Upper lobe of left lung (tissue), 6 donors: ENCODE data around the gene UBE3B. TPM values are rescaled to one million over a fixed set of nuclear protein-coding genes. Genes with fewer than 3 reads are reported as not detected.

ENCODE experiments used
- ATAC-seq, 2 donors: fragments of 200-7000 bp; cut with Tn5 transposase; one replicate each; pipeline ENCODE4 v1.9.1; 2022; ENCODE audit warnings: mild to moderate bottlenecking in 2 of 2, moderate library complexity in 2 of 2; ENCODE audit not compliant: low FRiP score in 2 of 2
- DNase-seq, 2 donors: peaks; one replicate each; pipeline ENCODE4 v3.0.0-alpha.2; 2019 to 2020
- H3K27ac ChIP-seq, 4 donors: fragments of 200-600 bp; sonication (generic); one replicate each; pipeline ENCODE4 v1.5.1; 2016 to 2019
- H3K27me3 ChIP-seq, 4 donors: fragments of 200-600 bp; sonication (generic); one replicate each; pipeline ENCODE4 v1.5.1; 2017 to 2019
- H3K36me3 ChIP-seq, 4 donors: fragments of 200-600 bp; sonication (generic); one replicate each; pipeline ENCODE4 v1.5.1; 2016 to 2019
- H3K4me1 ChIP-seq, 4 donors: fragments of 200-600 bp; sonication (generic); one replicate each; pipeline ENCODE4 v1.5.1; 2018 to 2019
- H3K4me3 ChIP-seq, 4 donors: fragments of 200-600 bp; sonication (generic); one replicate each; pipeline ENCODE4 v1.5.1; 2017 to 2019; ENCODE audit warnings: mild to moderate bottlenecking in 2 of 4, moderate library complexity in 1 of 4
- H3K9me3 ChIP-seq, 4 donors: fragments of 200-600 bp; sonication (generic); one replicate each; pipeline ENCODE4 v1.5.1; 2018 to 2019
- EP300 ChIP-seq, 4 donors: sonication (generic); formaldehyde crosslinking; IDR thresholded peaks; one replicate each; pipeline ENCODE4 v1.5.1; 2017; ENCODE audit warnings: antibody characterized with exemption in 4 of 4, control low read depth in 2 of 4
- POLR2A ChIP-seq, 4 donors: fragments of 450-650 bp; IDR thresholded peaks; one replicate each; pipeline ENCODE4 v1.5.1; 2016 to 2017; ENCODE audit warnings: antibody characterized with exemption in 4 of 4, mild to moderate bottlenecking in 2 of 4
- POLR2AphosphoS5 ChIP-seq, 2 donors: sonication (generic); formaldehyde crosslinking; IDR thresholded peaks; one replicate each; pipeline ENCODE4 v1.5.1; 2017; ENCODE audit warnings: antibody characterized with exemption in 2 of 2
- WGBS, 2 donors: methylation state at CpG; one replicate each; pipeline ENCODE4 v1.1.5; 2017 to 2018; 5-methylcytosine and 5-hydroxymethylcytosine counted together
- total RNA-seq, 6 donors: library from RNA; depleted of rRNA in 4 of 6; stranded (reverse); fragments of >200 nt in 4 of 6; gene quantifications; one replicate each; pipeline versions ENCODE4 v1.1.0 to v1.2.1, GENCODE V29; 2016 to 2021
- TF ChIP-seq, protein P1 (sequence below), 6 experiments: fragments of 450-650 bp in 4 of 6; fragments of 200-600 bp in 2 of 6; sonication (generic) in 2 of 6; IDR thresholded peaks; one replicate each; pipeline ENCODE4 v1.5.1; 2016 to 2019; ENCODE audit warnings: antibody characterized with exemption in 6 of 6
- donor health status: DM: no; HTN: no; CAD: no; lungs with moderate emphysema.
- donor health status: DM: no; HTN: yes; CAD: no; lungs with severe emphysema.

UBE3B gene
- total RNA-seq, 6 donors from 2014 or later = 27.0 to 69.1 (median 44.7) TPM

DNA sequence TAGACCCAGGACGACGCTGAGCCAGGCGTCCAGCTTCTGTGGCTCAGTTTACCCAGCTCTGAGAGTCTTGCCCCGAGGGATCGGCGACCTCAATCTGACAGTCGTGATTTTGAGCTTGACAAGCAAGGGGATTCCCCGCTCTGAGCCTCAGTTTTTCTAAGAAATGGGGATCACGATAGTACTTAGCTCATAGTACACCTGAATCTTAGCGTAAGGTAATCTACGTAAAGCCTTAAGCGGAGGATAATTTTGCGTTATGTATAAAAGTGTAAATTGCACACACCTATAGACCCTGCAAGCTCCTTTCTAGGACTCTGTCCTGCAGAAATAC is 96.4 kb downstream of the UBE3B start:
- no peaks in the 10 kb centered on the region for H3K27me3 ChIP-seq
- ATAC-seq (no peak), DNase-seq (no peak)
- H3K4me1 ChIP-seq = peaks cover 14 to 29% (median 16%) of the 10 kb centered on the region in 4 donors
- no peaks in the 10 kb centered on the region for H3K9me3 ChIP-seq
- WGBS, 2 donors = 0 to 1% methylated on average over 7 to 10 of the region's 13 CpGs
- peak overlapping the region in 3 of 4 donors; percentile 88 to 92 (median 91) for H3K27ac ChIP-seq
- peaks cover 8 to 52% (median 31%) of the 10 kb centered on the region in 4 donors for H3K36me3 ChIP-seq
- peak overlapping the region; percentile 19 to 76 (median 62) for H3K4me3 ChIP-seq
- TF ChIP-seq EP300 (IDR thresholded peaks at IDR 0.05) = no peak
- no peak for TF ChIP-seq POLR2A (IDR thresholded peaks at IDR 0.05)
- TF ChIP-seq, protein P1, sequence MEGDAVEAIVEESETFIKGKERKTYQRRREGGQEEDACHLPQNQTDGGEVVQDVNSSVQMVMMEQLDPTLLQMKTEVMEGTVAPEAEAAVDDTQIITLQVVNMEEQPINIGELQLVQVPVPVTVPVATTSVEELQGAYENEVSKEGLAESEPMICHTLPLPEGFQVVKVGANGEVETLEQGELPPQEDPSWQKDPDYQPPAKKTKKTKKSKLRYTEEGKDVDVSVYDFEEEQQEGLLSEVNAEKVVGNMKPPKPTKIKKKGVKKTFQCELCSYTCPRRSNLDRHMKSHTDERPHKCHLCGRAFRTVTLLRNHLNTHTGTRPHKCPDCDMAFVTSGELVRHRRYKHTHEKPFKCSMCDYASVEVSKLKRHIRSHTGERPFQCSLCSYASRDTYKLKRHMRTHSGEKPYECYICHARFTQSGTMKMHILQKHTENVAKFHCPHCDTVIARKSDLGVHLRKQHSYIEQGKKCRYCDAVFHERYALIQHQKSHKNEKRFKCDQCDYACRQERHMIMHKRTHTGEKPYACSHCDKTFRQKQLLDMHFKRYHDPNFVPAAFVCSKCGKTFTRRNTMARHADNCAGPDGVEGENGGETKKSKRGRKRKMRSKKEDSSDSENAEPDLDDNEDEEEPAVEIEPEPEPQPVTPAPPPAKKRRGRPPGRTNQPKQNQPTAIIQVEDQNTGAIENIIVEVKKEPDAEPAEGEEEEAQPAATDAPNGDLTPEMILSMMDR (IDR thresholded peaks at IDR 0.05) = no peak
- TF ChIP-seq POLR2AphosphoS5 (IDR thresholded peaks at IDR 0.05) = no peak

DNA sequence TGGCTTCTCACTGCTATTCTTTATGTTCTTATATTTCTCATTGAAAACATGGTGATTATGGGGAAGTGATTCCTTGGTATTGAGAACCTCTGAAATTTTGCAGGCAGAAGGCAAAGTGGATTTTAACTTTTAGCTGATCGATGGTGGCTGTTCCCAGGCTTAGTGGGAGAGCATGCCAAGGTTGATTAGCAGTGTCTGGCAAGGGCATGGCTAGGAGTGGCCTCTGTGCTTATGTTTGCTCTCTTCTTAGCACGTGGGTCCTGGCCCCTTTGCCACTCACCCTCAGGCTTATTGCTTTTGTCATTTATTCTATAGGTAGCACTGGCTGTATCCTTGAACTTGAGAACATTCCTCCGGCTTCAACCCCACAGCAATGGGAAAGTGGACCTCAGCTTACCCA is 98.2 kb downstream of the UBE3B start:
- Histone ChIP-seq H3K4me3 (no peak overlapping the region), H3K27ac (no peak overlapping the region), H3K27me3 (no peaks in the 10 kb centered on the region), H3K9me3 (no peaks in the 10 kb centered on the region), H3K36me3 (peaks cover 8 to 51% (median 35%) of the 10 kb centered on the region in 4 donors), H3K4me1 (peaks cover 14 to 29% (median 16%) of the 10 kb centered on the region in 4 donors)
- 76 to 82% methylated on average over 3 of the region's 3 CpGs for WGBS, 2 donors
- DNase-seq (no peak), ATAC-seq (no peak)
- TF ChIP-seq EP300 (IDR thresholded peaks at IDR 0.05) (no peak), POLR2AphosphoS5 (IDR thresholded peaks at IDR 0.05) (no peak), POLR2A (IDR thresholded peaks at IDR 0.05) (no peak)
- TF ChIP-seq, protein P1 (IDR thresholded peaks at IDR 0.05) = no peak

DNA sequence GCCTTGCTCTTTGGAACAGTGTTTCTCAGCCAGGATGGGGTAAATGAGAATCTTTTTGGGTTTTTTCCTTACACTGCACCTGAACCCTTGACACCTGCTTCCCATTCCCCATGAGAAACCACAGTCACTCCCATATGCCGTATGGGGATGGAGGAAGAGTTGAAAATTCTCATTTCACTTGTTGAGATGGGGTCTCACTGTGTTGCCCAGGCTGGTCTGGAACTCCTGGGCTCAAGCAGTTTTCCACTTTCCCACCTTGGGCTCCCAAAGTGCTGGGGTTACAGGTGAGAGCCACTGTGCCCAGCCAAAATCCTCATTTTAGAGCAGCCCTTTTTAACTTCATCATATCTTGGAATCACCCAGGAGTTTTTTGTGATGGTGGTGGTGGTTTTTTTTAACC is 99.9 kb downstream of the UBE3B start:
- Histone ChIP-seq H3K4me1 (peaks cover 14 to 28% (median 18%) of the 10 kb centered on the region in 4 donors), H3K4me3 (no peak overlapping the region), H3K27me3 (no peaks in the 10 kb centered on the region), H3K9me3 (no peaks in the 10 kb centered on the region), H3K36me3 (peaks cover 8 to 64% (median 45%) of the 10 kb centered on the region in 4 donors), H3K27ac (no peak overlapping the region)
- TF ChIP-seq, protein P1 (IDR thresholded peaks at IDR 0.05) = no peak
- TF ChIP-seq POLR2A (IDR thresholded peaks at IDR 0.05) = no peak
- TF ChIP-seq POLR2AphosphoS5 (IDR thresholded peaks at IDR 0.05) = no peak
- TF ChIP-seq EP300 (IDR thresholded peaks at IDR 0.05) = no peak
- 100% methylated on average over 1 of the region's 1 CpG for WGBS, 2 donors
- ATAC-seq (no peak), DNase-seq (no peak)

DNA sequence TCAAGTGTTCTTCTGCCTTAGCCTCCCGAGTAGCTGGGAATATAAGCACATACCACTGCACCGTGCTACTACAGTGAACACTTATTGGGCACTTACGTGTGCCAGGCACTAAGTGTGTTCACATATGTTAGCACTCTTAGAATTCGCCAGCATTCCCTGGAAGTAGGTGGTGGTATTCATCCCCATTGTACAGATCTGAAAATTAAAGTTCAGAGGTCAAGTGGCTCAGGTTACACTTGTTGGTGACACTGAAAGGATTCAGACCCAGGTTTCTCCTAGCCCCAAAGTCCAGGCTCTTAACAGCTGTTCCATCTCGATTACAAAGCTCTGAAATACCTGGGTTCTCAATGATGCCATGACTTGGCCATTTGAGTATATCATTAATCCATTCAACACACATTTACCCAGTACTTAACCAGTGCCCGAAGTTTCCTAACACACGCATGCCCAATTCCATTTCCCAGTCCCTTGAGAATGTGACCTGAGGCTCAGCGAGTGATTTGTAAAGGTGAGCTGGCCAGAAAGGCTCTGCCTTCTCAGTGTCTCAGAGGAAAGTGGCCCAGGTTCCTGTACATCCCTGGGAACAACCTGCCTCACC is 101.0 kb downstream of the UBE3B start:
- peaks cover 8 to 19% (median 14%) of the 10 kb centered on the region in 4 donors for H3K4me1 ChIP-seq
- no peak for ATAC-seq
- H3K9me3 ChIP-seq = no peaks in the 10 kb centered on the region
- H3K27ac ChIP-seq = no peak overlapping the region
- WGBS, 2 donors = 77 to 82% methylated on average over 8 of the region's 8 CpGs
- H3K4me3 ChIP-seq = no peak overlapping the region
- peaks cover 8 to 70% (median 45%) of the 10 kb centered on the region in 4 donors for H3K36me3 ChIP-seq
- no peaks in the 10 kb centered on the region for H3K27me3 ChIP-seq
- no peak for TF ChIP-seq EP300 (IDR thresholded peaks at IDR 0.05)
- no peak for TF ChIP-seq POLR2A (IDR thresholded peaks at IDR 0.05)
- TF ChIP-seq POLR2AphosphoS5 (IDR thresholded peaks at IDR 0.05) = no peak
- TF ChIP-seq, protein P1 (IDR thresholded peaks at IDR 0.05) = no peak
- no peak for DNase-seq

DNA sequence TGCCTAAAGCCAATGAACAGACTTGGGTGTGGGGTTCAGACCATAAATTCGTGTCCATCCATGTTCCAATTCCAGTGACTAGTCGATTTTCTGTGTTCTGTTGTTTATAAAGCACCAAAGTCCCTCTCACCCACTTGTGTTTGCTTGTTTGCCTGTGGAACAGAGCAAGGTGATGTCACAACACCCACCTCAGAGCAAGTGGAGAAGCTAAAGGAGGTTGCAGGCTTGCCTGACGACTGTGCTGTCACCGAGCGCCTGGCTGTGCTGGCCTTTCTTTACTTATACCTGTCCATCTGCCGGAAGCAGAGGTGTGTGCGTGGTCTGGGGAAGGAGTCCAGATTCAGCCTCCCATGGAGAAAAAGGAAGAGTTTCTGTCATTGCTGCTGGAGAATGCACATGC is 102.2 kb downstream of the UBE3B start:
- DNase-seq (no peak), ATAC-seq (no peak)
- no peaks in the 10 kb centered on the region for H3K27me3 ChIP-seq
- no peak overlapping the region for H3K4me3 ChIP-seq
- WGBS, 2 donors = 84 to 91% methylated on average over 7 of the region's 7 CpGs
- TF ChIP-seq POLR2AphosphoS5 (IDR thresholded peaks at IDR 0.05) (no peak), POLR2A (IDR thresholded peaks at IDR 0.05) (no peak), EP300 (IDR thresholded peaks at IDR 0.05) (no peak)
- TF ChIP-seq, protein P1 (IDR thresholded peaks at IDR 0.05) = no peak
- H3K4me1 ChIP-seq = peaks cover 2 to 11% (median 7%) of the 10 kb centered on the region in 4 donors
- peaks cover 10 to 77% (median 50%) of the 10 kb centered on the region in 4 donors for H3K36me3 ChIP-seq
- H3K9me3 ChIP-seq = no peaks in the 10 kb centered on the region
- no peak overlapping the region for H3K27ac ChIP-seq
